Amniotic epithelial cell (primary cell): ENCODE measurements around the gene DBN1.

ENCODE experiments used
- DNase-seq: peaks from one replicate; pipeline ENCODE4 v3.0.0-alpha.2; 2010; ENCODE audit warnings: low read depth

DBN1 gene

GRCh38 chr5:177455661-177456590, 17.5 kb downstream of the DBN1 start:
- peak; percentile 78 for DNase-seq

- peak; percentile 40 for DNase-seq
These were observed 18.3 kb downstream of the DBN1 start for GRCh38 chr5:177455036-177455660.

- DNase-seq: peak; percentile 71
These were observed 18.9 kb downstream of the DBN1 start for GRCh38 chr5:177454397-177455035.

- DNase-seq: no peak
These were observed 19.5 kb downstream of the DBN1 start for GRCh38 chr5:177453852-177454396.

GRCh38 chr5:177452688-177453638, 20.5 kb downstream of the DBN1 start:
- DNase-seq: no peak

- no peak for DNase-seq
These were observed 22.6 kb downstream of the DBN1 start for GRCh38 chr5:177450667-177451424.

GRCh38 chr5:177449140-177450061, 24.0 kb downstream of the DBN1 start:
- no peak for DNase-seq

- no peak for DNase-seq
These were observed 25.0 kb downstream of the DBN1 start for GRCh38 chr5:177448244-177448950.

- DNase-seq: peak; percentile 88
These were observed 25.7 kb downstream of the DBN1 start for GRCh38 chr5:177447611-177448243.

- peak; percentile 36 for DNase-seq
These were observed 26.3 kb downstream of the DBN1 start for GRCh38 chr5:177447066-177447610.

- DNase-seq: peak; percentile 62
These were observed 27.0 kb downstream of the DBN1 start, which contains the start of gene PRR7 for GRCh38 chr5:177446200-177447065. TSS of gene PRR7 (plus strand) at chr5:177446814. CDS start at chr5:177455068, 8,254 bp downstream.

GRCh38 chr5:177445917-177446199, 27.6 kb downstream of the DBN1 start:
- DNase-seq: no peak

GRCh38 chr5:177445052-177445916, 28.1 kb downstream of the DBN1 start:
- no peak for DNase-seq

GRCh38 chr5:177444106-177445051, 29.1 kb downstream of the DBN1 start:
- DNase-seq: no peak
